Activated CD8-positive, alpha-beta T cell treated with anti-CD3 and anti-CD28 coated beads for 36 hours (primary cell): ENCODE measurements around the gene C4BPA. TPM values are rescaled to one million over a fixed set of nuclear protein-coding genes. Genes with fewer than 3 reads are reported as not detected.

ENCODE experiments used
- ATAC-seq: fragments of 200-7000 bp; cut with Tn5 transposase; one replicate; pipeline ENCODE4 v1.10.0; 2021; ENCODE audit warnings: mild to moderate bottlenecking, moderate library complexity
- CTCF ChIA-PET: fragments of 350-600 bp; sonication (Branson Sonifier 250); formaldehyde crosslinking; loops from one replicate; lab custom pipeline; 2021; ENCODE audit warnings: antibody characterized with exemption; lab: Charles Lee
- POLR2A ChIA-PET: fragments of 350-600 bp; sonication (Branson Sonifier 250); formaldehyde crosslinking; loops from one replicate; lab custom pipeline; 2021; ENCODE audit warnings: antibody characterized with exemption; lab: Charles Lee
- DNase-seq: peaks from one replicate; pipeline ENCODE4 v3.0.0-alpha.2; 2020
- H3K27ac Mint-ChIP-seq: one replicate; pipeline ENCODE4 v1.8.0; 2021; ENCODE audit warnings: mild to moderate bottlenecking, mixed read lengths
- H3K27me3 Mint-ChIP-seq: one replicate; pipeline ENCODE4 v1.8.0; 2021; ENCODE audit warnings: mixed read lengths
- H3K36me3 Mint-ChIP-seq: one replicate; pipeline ENCODE4 v1.8.0; 2021; ENCODE audit warnings: low read depth, mixed read lengths
- H3K4me1 Mint-ChIP-seq: one replicate; pipeline ENCODE4 v1.8.0; 2021; ENCODE audit warnings: low read depth, mixed read lengths
- H3K4me3 Mint-ChIP-seq: one replicate; pipeline ENCODE4 v1.8.0; 2021; ENCODE audit warnings: mild to moderate bottlenecking, moderate library complexity, mixed read lengths
- H3K9me3 Mint-ChIP-seq: one replicate; pipeline ENCODE4 v1.8.0; 2021; ENCODE audit warnings: mixed read lengths
- CTCF ChIP-seq: fragments of 200-600 bp; IDR thresholded peaks from one replicate; pipeline ENCODE4 v1.8.0; 2022; ENCODE audit warnings: antibody characterized with exemption, mild to moderate bottlenecking
- intact Hi-C: fragments of 100-400 bp; cut with micrococcal nuclease; formaldehyde crosslinking; loops from one replicate; pipeline ENCODE4 v1.10.0; 2022
- total RNA-seq, 2 experiments: library from RNA; stranded (reverse); gene quantifications; one replicate each; pipeline ENCODE4 v1.2.3, GENCODE V29; 2021

C4BPA gene
- total RNA-seq, 2 experiments from 2014 or later, result not detected

DNA sequence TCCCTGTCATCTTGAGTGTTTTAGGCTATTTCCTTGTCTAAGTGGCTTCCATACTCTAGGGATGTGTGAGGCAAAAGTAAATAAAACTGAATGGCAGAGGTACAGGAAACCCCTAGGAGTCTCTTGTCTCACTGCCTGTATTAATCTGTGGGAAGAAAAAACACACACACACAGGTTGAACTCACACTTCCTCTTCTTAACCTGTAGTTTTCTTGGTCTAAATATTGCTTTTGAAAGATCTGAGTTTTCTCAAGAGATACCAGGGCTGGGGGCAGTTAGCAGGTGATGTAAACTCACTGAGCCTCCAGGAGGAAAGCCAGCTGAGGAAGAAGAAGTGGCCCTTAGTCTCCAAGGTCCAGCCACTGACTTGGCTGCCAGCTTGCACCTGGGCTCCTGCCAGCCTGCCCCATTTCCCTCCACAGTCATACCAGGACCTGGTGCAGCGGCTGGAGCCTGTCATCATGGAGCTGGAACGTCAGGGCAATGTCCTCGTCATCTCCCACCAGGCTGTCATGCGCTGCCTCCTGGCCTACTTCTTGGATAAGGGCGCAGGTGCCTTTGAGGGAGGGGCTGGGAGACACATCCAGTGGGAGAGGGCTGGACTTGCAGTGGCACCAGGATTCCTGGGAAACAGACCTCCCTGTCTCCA, 34.1 kb upstream of the C4BPA start:
- intact Hi-C loops, result no loop called here
- no peaks in the 10 kb centered on the region for H3K9me3 Mint-ChIP-seq
- DNase-seq, result no peak
- POLR2A ChIA-PET, result interaction anchor here (0.6 to 2.7 kb wide), 2 partner anchors 17 to 24 kb away, joined by 4 to 9 read pairs; partner anchors contain the start of gene PFKFB2
- H3K27ac Mint-ChIP-seq, result no peak overlapping the region
- CTCF ChIA-PET, result interaction anchor here (1.0 to 8.0 kb wide), 5 partner anchors 14 to 88 kb away, joined by 3 to 49 read pairs (median 6); partner anchors contain the start of gene YOD1
- no peaks in the 10 kb centered on the region for H3K27me3 Mint-ChIP-seq
- H3K36me3 Mint-ChIP-seq, result peaks cover 12% of the 10 kb centered on the region
- no peak overlapping the region for H3K4me3 Mint-ChIP-seq
- H3K4me1 Mint-ChIP-seq, result peaks cover 25% of the 10 kb centered on the region
- no peak for ATAC-seq
- no peak for TF ChIP-seq CTCF

DNA sequence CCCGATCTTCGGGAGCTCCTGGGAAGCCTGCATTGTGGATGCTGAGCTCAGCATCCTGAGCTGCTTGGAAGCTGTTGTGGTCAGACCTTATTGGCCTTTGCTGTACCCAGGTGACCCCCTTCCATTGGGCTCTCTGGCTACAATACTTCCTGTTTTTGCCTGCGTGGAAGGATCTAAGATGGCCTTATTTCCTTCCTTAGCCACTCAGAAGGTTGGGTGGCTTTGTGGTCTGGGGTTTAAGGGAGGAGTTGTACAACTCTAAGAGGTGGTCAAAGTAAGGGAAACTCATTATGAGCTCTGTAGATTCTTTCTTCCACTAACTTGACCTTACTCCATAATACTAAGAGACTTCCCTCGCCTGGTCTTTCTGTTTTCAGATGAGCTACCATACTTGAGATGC, 33.2 kb upstream of the C4BPA start:
- no peaks in the 10 kb centered on the region for H3K9me3 Mint-ChIP-seq
- CTCF ChIA-PET, result interaction anchor here (0.7 to 8.0 kb wide), 9 partner anchors 9 to 429 kb away, joined by 3 to 49 read pairs (median 3); partner anchors contain the start of gene YOD1
- H3K27ac Mint-ChIP-seq, result peak overlapping the region; percentile 44
- DNase-seq (peak; percentile 50), ATAC-seq (peak; percentile 29)
- no peaks in the 10 kb centered on the region for H3K27me3 Mint-ChIP-seq
- H3K4me1 Mint-ChIP-seq, result peaks cover 25% of the 10 kb centered on the region
- H3K36me3 Mint-ChIP-seq, result peaks cover 9% of the 10 kb centered on the region
- POLR2A ChIA-PET, result interaction anchor here (0.6 to 2.7 kb wide), 3 partner anchors 18 to 1280 kb away, joined by 3 to 9 read pairs (median 3); partner anchors contain the start of gene PFKFB2
- intact Hi-C loops, result no loop called here
- H3K4me3 Mint-ChIP-seq, result no peak overlapping the region
- TF ChIP-seq CTCF, result no peak

DNA sequence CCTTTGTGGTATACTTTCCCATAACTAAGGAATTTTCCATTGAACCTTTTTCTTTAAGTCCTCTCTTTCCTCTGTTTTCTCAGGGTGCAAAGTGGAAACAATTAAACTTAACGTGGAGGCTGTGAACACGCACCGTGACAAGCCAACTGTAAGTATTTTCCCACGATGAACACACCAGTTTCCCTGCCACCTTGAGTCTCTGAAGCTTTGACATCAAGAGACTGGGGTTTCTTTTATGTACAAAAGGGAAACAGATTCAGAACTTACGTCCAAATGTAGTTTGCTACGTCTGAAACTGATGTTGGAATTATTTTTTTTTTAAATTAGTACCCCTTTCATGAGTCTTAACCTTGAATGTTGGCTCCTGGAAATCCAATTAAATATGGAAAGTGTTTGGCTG, 32.6 kb upstream of the C4BPA start:
- CTCF ChIA-PET, result interaction anchor here (0.9 to 8.0 kb wide), 7 partner anchors 9 to 428 kb away, joined by 3 to 49 read pairs (median 5); partner anchors contain the start of gene YOD1

GRCh38 chr1:207072233-207072632, 31.8 kb upstream of the C4BPA start:
- Mint-ChIP-seq H3K9me3 (no peaks in the 10 kb centered on the region), H3K4me1 (peaks cover 25% of the 10 kb centered on the region), H3K4me3 (no peak overlapping the region), H3K27ac (no peak overlapping the region), H3K27me3 (no peaks in the 10 kb centered on the region), H3K36me3 (peaks cover 9% of the 10 kb centered on the region)
- no peak for TF ChIP-seq CTCF
- ATAC-seq, result no peak
- CTCF ChIA-PET, result interaction anchor here (0.9 to 8.0 kb wide), 4 partner anchors 12 to 427 kb away, joined by 3 to 49 read pairs (median 5); partner anchors contain the start of gene YOD1
- intact Hi-C loops, result no loop called here
- POLR2A ChIA-PET, result interaction anchor here (2.7 kb wide), 1 partner anchor 19 kb away, joined by 9 read pairs; the partner anchor contains the start of gene PFKFB2
- DNase-seq, result no peak

More for the DNA sequence above, 32.6 kb upstream of the C4BPA start:
- POLR2A ChIA-PET, result interaction anchor here (0.6 to 2.7 kb wide), 3 partner anchors 18 to 1280 kb away, joined by 3 to 9 read pairs (median 3); partner anchors contain the start of gene PFKFB2
- Mint-ChIP-seq H3K4me1 (peaks cover 25% of the 10 kb centered on the region), H3K36me3 (peaks cover 9% of the 10 kb centered on the region), H3K27ac (no peak overlapping the region), H3K9me3 (no peaks in the 10 kb centered on the region), H3K27me3 (no peaks in the 10 kb centered on the region), H3K4me3 (no peak overlapping the region)
- TF ChIP-seq CTCF, result no peak
- ATAC-seq (no peak), DNase-seq (no peak)
- intact Hi-C loops, result no loop called here
